A549 treated with GW870086 at 1 μM for 4 hours (cell line): ENCODE data around the gene TASL. TPM values are rescaled to one million over a fixed set of nuclear protein-coding genes. Genes with fewer than 3 reads are reported as not detected.

Experiments used
- total RNA-seq: library from RNA; stranded (reverse); fragments of 200-300 nt; extraction: Qiagen RNA extraction; gene quantifications from 5 replicates; pipeline ENCODE4 v1.2.3, GENCODE V29; 2022; ENCODE audit warnings: low read depth

TASL gene, protein sequence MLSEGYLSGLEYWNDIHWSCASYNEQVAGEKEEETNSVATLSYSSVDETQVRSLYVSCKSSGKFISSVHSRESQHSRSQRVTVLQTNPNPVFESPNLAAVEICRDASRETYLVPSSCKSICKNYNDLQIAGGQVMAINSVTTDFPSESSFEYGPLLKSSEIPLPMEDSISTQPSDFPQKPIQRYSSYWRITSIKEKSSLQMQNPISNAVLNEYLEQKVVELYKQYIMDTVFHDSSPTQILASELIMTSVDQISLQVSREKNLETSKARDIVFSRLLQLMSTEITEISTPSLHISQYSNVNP
- not detected in 5 replicates for total RNA-seq

GRCh38 chrX:30577362-30577991, at the start of gene TASL:
TASL (minus strand) TSS chrX:30577766; CDS start chrX:30560355, 17,411 bp downstream.

Other genes starting within 250 kb of the TASL start
- gene GK, start 75.7 kb upstream of the TASL start, total RNA-seq, result 1.9 to 2.4 TPM (median 2.4 TPM) in 5 replicates